HS-5 (cell line): ENCODE measurements around the gene NRP1.
"Not testable (repeated sequence)": the region's sequence is repeated elsewhere in the genome, so short reads cannot be mapped to it uniquely, and the experiment has no call there.

Experiments
- DNase-seq: peaks from one replicate; pipeline ENCODE4 v3.0.0-alpha.2; 2012; ENCODE audit warnings: low read depth

The NRP1 gene

DNA sequence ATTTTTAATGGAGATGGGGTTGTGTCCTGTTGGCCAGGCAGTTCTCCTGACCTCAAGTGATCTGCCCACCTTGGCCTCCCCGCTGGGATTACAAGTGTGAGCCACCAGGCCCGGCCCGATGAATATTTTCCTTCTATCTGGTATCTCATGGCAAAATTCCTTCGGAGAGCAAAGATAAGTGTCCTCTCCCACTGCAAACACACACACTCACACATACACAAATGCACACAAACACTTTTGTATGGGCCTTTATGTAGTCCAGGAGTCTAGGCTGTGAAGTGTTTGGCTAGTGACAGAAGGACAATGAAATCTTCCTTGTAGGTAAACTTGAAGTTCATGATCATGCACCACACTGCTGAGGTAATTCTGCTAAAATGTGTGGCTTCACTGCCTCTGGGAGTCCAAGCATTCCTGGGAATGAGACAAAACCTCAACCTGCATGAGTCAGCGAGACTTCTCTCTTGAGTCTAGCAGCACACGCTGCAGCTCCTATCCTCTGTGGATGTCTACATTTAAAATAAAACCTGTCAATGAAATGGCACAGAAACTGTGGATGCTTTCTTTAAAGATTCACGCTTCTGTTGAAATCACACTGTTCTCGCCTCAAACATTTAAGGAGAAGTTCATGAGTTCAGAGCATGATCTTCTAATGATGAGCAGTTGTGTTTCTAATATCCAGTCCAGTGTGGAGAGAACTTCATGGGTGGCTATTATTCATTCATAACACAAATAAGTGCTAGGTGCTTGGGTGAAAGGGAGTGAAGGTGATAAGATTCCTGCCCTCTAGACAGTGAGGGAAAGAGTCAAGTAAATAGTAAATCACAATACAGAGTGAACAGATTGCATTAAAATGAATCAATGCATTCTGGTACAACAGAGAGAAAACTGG, 96.5 kb downstream of the NRP1 start:
- peak; percentile 71 for DNase-seq

DNA sequence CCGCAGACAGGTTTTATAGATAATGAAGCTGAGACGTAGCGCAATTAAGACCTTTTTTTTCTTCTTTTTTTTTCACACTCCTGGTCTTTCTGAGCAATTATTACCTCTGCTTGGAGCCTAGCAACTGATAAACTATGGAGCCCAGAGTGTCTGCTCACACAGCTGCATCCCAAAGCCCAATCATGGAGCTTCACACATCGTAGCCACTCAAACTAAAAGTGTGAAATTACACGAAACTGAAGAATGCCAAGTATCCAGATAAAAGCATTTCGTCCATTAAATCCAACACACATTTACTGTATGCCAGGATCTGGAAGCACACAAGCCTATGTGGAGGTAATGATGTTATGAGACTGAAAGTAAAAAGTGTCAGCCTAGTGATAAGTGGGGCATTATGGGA, 97.6 kb downstream of the NRP1 start:
- no peak for DNase-seq

DNA sequence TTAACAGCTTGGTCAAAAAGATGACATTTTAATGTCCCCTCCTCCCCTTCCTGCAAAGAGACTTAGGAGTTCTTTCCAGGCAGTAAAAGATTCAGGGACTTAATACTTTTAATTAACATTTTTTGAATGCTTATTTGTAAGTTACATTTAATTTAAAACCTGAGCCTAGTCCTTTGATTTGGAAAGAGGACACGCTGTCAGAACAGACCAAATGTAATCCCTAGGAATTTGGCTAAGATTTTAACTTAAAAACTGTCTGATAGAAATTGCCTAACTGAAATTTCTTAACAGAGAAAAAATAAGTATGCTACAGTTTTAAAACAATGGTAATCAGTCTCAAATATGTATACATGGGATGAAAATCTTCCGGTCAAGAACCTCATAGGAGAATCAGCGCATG, 98.5 kb downstream of the NRP1 start:
- no peak for DNase-seq

DNA sequence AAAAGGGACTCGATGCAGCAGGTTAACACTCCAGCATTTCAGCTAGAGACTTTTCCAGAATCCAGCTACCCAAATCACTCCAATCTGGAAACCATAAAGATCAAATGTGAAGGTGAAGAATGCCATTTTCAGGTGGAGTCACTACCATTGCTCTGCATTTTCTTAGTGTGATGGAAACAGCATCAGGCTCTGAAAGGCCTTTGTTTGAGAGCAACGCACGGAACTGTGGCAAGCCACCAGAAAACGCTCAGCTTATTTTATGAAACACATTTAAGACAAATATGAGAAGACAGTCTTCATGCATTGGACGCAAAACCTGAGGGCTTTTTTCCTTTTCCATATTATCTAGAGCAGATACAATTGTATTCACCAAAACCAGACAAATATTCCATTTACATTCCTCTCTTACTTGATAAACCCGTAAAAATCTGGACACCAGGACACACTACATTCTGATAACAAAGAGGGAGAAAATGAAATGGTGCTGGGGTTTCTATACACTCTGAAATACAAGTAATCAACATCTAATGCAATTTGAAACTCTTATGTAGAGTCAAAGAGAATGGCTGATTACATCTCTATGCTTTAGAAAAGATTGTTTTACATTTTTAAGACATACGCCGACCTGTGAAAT, 99.1 kb downstream of the NRP1 start:
- no peak for DNase-seq

DNA sequence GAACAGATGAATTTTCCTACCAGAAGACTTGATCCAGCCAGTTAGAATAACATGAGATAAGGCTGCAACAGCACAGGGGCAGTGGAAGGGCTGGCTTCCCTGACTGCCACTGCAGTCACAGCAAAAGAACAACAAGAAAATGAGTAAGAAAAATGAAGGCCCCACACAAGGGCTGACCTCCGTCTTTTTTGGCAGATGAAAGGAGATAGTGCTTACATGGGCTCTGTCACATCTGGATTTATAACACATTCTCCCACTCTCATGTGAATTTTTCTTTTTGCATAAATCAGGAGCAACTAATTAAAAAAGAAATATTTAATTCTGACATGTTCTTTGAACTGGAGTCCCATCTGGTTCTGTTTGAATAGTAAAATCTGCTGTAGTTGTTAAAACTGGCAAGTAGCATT, 99.6 kb downstream of the NRP1 start:
- no peak for DNase-seq

DNA sequence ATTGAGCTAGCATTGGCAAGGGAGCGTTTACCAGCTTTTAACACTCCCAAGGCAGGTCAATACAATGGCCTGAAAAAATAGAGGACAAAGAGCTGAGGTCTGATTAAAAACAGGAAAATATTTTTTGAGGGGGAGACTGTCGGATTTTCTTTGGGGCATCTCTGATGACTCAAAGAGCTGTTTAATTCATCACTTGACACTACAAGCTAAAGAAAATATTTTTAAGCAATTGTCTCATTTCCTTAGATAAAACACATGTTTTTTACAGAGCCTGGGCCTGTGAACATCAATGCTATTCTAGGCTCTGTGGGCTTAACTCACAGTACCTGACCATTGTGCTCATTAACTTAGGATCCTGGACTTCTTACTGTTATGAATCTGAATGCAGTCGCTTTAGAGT, 100.8 kb downstream of the NRP1 start:
- DNase-seq: no peak

DNA sequence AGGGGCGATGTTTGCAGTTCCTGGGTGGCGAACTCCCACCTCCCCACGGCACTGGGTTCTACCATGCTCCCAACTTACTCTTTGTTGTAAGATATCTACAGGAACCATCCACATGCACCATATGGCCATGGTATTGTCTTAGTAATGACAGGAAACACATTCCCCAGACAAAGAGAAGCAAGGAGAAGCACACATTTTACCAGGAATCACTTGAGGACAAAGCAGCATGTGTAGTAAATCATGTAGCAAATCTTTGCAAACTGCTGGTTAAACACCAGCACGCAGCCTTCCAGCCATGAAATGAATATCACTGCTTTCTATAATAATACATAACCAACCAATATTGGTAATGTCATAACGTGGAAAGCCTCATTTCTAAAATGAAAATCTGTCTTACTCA, 101.2 kb downstream of the NRP1 start:
- no peak for DNase-seq

DNA sequence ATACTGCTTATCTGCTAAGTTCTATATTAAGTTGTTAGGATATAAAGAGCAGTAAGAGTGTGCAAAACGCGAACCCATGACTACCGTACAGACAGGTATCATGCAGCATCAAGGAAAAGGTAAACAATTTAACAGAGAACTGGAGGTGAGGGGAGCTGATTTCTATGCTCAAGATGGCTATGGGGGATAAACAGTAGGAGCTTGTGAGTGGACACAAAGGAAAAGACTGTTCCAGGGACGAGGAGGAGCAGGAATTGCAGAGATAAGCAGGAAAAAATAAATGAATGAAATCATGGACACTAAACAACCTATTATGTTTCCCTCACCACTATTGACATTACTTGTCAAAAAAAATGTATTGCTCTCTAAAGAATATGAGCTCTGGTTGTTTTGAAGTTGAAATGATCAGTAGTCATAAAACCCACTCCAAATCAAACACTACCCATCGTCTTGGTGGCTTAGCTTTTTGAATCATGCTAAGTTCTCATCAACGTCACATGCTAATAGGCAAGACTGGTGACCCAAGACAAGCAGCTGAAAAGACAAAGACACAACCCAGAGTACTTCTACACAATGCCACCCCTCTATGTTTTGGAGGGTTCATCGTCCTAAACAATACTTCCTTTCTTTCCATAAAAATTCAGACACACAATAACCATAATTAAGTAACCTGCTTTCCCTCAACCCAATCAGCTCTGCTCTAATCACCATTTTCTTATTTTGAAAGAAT, 102.7 kb downstream of the NRP1 start:
- no peak for DNase-seq

DNA sequence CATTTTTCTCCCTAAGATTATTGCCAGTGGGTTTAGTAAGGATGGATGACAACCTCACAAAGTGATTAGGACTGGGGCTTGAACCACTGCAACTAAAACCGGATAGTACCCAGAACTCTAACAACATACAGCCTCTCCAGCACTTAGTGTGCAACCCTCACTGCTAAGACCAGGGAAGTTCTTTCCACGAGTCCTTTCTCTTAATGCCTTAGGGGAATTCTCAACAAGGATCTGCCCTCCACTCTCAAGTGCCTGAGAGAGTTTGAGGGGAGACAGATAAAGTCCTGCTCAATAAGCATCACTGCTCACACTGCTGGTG, 104.6 kb downstream of the NRP1 start:
- DNase-seq: no peak

DNA sequence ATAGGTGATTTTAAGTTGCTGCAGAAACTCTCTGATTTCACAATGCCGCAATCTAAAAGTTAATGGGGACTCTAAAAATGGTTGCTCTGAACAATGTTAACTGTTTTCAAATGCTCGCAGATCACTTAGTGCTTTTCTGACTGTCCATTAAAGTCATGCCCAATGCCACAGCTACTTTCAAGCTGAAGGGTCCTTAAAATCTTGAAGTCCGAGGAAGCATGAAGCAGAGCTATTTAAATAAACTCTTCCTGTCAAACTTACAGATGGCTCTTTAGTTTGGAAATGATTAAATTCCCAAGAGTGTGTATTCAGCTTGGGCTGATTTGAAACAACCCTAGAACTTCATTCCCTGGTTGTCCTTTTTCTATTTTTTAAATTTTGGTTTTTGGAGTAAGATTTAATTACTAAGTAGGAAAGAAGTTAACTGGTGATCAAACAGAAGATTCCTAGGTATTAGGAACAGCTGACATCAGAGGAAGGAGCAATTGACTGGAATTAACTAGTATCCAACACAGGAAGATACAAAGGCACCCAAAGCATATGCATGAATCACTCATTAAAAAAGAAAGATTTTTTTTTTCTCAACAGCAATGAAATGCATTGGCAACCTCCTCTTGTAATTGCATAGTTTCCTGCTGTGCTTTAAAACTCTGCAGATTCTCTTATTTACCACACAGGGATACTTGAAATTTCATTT, 105.1 kb downstream of the NRP1 start:
- DNase-seq: no peak

DNA sequence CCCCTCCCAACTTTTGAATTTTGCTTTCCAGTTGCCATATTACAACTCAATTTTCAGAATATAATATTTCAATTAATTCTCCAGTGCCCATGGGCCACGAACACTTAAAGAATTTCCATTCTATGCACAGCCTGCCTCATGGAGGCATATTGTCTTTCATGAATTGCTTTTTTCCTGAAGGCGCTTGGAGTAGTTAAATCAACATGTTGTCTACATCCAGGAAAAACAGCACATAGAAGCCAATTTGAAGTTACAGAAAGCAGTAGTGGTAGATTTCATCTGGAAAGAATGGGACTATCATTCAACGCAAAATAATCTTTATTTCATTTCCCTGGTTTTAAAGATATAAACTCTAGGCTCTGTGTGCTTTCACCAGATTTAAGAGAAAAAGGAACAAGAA, 106.0 kb downstream of the NRP1 start:
- DNase-seq: no peak

DNA sequence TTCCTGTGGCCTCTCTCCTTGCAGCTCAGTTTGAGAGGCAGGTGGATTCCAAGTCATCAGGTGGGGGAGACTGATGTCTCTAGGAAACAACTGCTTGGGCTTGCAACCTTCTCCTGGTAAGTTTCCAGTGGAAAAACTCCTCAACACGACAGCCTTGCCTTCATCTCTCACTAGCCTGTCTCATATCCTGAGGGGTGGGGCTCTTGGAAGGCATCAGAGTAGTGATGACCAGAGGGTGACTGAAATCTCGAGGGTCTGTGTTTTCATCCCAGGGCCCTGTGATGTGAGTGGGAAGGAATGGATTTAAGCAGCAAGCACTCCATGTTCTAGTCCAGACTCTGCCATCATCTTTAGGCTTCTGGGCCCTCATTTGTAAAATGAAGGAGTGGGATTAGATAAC, 107.0 kb downstream of the NRP1 start:
- no peak for DNase-seq

DNA sequence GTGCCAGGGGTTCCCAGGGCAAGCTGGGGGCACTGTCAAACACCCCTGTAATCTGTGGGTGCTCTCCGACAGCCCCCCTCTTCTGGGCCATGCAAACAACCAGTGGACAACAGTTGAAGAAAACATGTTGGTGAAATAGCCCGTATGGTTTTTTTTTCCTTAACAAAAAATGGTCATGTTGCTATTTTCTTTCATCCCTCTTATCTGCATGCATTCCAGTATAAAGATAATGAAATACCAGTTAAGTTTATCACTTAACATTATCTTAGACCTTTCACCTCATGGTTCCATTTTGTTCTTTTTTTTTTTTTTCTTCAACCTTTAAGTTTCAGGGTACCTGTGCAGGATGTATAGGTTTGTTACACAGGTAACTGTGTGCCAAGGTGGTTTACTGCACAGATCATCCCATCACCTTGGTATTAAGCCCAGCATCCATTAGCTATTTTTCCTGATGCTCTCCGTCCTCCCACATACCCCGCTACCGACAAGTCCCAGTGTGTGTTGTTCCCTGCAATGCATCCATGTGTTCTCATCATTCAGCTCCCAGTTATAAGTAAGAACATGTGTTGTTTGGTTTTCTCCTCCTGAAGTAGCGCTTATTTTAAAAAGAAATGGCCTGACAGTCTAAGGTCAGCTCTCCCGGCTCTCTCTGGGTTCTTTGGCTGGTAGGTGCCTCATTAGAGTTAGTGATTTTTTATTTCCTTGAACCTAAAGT, 110.1 kb downstream of the NRP1 start:
- no peak for DNase-seq

DNA sequence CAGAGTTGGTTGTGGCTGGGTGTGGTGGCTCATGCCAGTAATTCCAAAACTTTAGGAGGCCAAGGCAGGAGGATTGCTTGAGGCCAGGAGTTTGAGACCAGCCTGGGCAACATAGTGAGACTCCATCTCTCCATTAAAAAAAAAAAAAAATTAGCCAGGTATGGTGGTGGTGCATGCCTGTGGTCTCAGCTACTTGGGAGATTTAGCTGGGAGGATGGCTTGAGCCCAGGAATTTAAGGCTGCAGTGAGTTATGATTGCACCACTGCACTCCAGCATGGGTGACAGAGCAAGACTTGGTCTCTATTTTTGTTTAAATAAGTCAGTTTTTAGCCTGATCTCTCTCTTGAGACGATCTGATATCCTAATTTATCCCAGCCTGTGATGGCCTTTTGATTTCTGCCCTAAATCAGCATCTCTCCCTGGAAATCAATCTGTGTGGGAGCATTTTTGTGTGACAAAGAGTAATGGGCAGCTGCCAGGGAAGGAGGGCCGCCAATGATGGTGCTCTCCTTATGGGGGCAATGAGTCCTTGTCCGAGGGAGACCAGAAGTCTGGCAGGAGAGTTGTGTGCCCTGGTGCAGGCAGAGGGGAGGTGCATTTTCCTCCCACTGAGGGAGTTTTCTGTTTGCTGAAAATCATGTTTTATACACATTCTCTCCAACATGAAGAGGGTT, 111.0 kb downstream of the NRP1 start:
- DNase-seq: no peak

DNA sequence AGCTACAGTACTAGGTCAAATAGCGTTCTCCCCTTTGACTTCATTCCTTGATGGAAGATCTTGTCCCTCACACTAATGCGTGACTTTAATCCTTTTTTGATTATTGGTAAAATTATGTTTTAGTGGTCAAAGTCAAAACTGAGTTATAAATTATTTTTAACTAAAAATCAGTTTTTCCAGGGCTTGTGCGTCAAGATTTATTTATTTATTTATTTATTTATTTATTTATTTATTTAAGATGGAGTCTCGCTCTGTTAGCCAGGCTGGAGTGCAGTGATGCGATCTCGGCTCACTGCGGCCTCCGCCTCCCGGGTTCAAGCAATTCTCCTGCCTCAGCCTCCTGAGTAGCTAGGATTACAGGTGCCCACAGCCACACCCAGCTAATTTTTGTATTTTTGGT, 112.2 kb downstream of the NRP1 start:
- DNase-seq: not testable (repeated sequence)

DNA sequence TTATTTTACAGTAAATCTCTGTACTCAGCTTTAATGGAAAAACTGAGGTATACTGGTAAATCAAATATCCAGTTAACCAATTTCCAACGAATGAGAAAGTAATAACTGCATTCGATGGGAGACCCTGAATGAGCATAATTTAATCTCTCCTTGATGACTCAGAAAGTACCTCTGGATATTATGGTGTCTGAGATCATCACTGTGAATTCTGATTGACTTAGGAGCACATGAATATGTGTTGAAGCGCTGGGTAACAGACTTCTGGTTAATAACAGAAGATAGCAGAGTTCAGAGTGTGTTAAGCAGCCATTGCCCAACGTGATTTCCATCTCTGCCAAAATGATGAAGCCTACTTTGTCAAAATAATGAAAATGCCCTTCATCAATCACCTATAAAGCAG, 116.6 kb downstream of the NRP1 start:
- no peak for DNase-seq

DNA sequence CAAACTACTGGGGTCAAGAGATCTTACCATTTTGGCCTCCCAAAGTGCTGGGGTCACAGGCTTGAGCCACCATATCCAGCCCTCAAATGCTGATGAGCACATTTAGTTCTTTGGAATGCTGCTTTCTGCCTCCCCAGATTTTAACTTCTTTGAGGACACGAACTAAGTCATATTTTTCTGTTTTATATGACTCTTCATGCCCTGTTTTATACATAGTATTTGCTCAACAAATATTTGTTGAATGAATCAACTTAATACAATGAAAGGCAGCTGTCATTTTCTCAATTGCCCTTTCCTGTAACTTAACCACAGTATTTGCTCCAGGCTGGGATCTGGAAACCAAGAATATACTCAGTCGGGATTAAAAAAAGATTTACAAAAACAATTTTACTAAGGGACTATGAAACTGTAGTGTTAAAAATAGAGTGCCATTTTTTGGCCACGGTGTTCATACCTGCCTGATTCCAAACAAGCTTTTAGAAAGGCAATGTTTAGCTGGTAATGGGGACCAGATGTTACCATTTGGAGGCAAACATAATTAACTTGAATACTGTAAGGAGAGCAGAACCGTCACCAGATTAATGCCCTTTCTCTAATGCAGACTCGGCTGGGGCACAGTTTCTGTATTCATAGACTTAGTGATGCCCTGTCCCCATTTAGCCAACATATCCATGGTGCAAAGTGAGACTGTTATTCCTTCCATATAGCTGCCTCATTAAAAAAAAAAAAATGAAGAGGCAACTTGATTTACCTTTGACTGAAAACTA, 117.6 kb downstream of the NRP1 start:
- DNase-seq: no peak

DNA sequence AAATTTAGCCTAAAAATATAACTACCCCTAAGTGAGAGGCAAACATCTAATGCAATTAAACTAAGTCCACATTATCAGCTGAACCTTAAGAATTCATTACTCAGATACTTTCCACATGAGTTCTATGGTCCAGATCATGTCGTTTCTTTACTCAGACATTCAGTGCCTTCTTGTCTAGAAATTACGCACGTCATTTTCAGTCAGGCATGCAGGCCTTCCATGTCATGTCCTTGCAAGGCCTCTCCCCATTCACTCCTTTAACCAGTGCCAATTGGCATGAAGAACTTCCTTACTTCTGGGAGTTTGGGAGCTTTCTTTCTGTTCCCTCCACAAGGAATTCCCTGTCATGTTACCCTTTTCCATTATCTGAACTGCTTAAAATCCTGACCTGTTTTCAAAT, 118.8 kb downstream of the NRP1 start:
- DNase-seq: no peak

DNA sequence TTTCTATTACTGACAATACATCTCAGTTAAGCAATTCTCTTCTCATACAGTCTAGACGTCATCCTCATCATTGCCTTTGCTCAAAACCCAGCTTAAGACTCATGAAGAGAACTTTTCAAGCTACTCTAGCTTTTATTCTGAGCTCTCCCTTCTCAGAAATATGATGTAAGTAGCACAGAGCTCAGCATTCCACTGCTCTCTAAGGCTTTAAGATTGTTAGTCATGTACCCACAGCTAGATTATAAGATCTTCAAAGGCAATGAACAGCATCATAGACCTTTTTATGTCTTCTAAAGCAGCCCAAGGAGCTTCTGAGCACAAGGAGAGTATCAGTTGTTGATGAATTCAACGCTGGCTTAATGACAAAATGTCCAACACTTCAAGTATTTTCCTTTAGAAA, 119.3 kb downstream of the NRP1 start:
- no peak for DNase-seq

DNA sequence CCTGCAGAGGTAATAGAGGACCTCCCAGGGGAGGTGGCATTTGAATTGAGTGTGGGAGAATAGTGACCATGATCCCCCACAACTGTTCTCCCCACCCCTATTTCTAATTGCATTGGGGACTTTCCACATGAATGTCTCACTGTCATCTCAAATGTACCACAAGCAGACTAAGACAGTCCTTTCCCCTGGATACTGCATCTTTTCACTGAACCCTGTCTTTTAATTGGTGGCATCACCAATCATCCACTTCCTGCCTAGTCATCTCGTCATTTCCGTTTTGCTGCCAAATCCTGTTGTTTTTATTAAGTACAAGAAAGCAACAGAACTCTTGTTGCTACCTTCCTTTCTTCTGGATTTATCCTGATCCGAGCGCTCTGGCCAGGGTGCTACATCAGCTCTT, 120.3 kb downstream of the NRP1 start:
- no peak for DNase-seq
